GM20431 (cell line): ENCODE measurements around the gene SATB2.

Source experiments
- in situ Hi-C: fragments of 300-500 bp; cut with MseI, MboI; formaldehyde crosslinking; loops from one replicate; pipeline ENCODE4 v1.15.0; 2020; ENCODE audit warnings: low sequenced_read_pairs; ENCODE audit not compliant: unreplicated experiment

The SATB2 gene

GRCh38 chr2:199342334-199342733, 115.4 kb downstream of the SATB2 start:
- in situ Hi-C loops = no loop called here

GRCh38 chr2:199341123-199341522, 116.6 kb downstream of the SATB2 start:
- in situ Hi-C loops = no loop called here

GRCh38 chr2:199339891-199340605, 117.7 kb downstream of the SATB2 start:
- in situ Hi-C loops = no loop called here

- in situ Hi-C loops = no loop called here
These were observed 121.2 kb downstream of the SATB2 start for GRCh38 chr2:199336546-199336945.

- in situ Hi-C loops = no loop called here
These were observed 122.2 kb downstream of the SATB2 start for GRCh38 chr2:199335502-199335901.

GRCh38 chr2:199329466-199329865, 128.3 kb downstream of the SATB2 start:
- in situ Hi-C loops = no loop called here

- in situ Hi-C loops = no loop called here
These were observed 128.7 kb downstream of the SATB2 start for GRCh38 chr2:199329031-199329430.

GRCh38 chr2:199325881-199326280, 131.9 kb downstream of the SATB2 start:
- in situ Hi-C loops = no loop called here

GRCh38 chr2:199322151-199322550, 135.6 kb downstream of the SATB2 start:
- in situ Hi-C loops = no loop called here

- in situ Hi-C loops = no loop called here
These were observed 140.1 kb downstream of the SATB2 start for GRCh38 chr2:199317646-199318045.

- in situ Hi-C loops = no loop called here
These were observed 140.9 kb downstream of the SATB2 start for GRCh38 chr2:199316851-199317250.

GRCh38 chr2:199315299-199316179, 142.2 kb downstream of the SATB2 start:
- in situ Hi-C loops = no loop called here

GRCh38 chr2:199312931-199313330, 144.8 kb downstream of the SATB2 start:
- in situ Hi-C loops = no loop called here

GRCh38 chr2:199310771-199311585, 146.8 kb downstream of the SATB2 start:
- in situ Hi-C loops = no loop called here

- in situ Hi-C loops = no loop called here
These were observed 147.8 kb downstream of the SATB2 start for GRCh38 chr2:199309973-199310372.

GRCh38 chr2:199309411-199309810, 148.3 kb downstream of the SATB2 start:
- in situ Hi-C loops = no loop called here

GRCh38 chr2:199308567-199308966, 149.2 kb downstream of the SATB2 start:
- in situ Hi-C loops = no loop called here

GRCh38 chr2:199307461-199307860, 150.3 kb downstream of the SATB2 start:
- in situ Hi-C loops = no loop called here

- in situ Hi-C loops = no loop called here
These were observed 151.6 kb downstream of the SATB2 start for GRCh38 chr2:199306116-199306515.

- in situ Hi-C loops = no loop called here
These were observed 154.0 kb downstream of the SATB2 start for GRCh38 chr2:199303728-199304177.
